Esophagus mucosa (tissue), 1 donor: ENCODE measurements around the gene MEST. TPM values are rescaled to one million over a fixed set of nuclear protein-coding genes. Genes with fewer than 3 reads are reported as not detected.
"Not testable (repeated sequence)": the region's sequence is repeated elsewhere in the genome, so short reads cannot be mapped to it uniquely, and the experiment has no call there.

Experiments used
- ATAC-seq: fragments of 200-7000 bp; cut with Tn5 transposase; one replicate; pipeline ENCODE4 v1.9.1; 2020
- total RNA-seq: library from RNA; stranded (reverse); gene quantifications from one replicate; pipeline ENCODE4 v1.2.4, GENCODE V29; 2023
- donor health status: DM: yes; HTN: yes; CAD: no.

MEST gene
- total RNA-seq, 1 donor from 2014 or later = 9.5 TPM

DNA sequence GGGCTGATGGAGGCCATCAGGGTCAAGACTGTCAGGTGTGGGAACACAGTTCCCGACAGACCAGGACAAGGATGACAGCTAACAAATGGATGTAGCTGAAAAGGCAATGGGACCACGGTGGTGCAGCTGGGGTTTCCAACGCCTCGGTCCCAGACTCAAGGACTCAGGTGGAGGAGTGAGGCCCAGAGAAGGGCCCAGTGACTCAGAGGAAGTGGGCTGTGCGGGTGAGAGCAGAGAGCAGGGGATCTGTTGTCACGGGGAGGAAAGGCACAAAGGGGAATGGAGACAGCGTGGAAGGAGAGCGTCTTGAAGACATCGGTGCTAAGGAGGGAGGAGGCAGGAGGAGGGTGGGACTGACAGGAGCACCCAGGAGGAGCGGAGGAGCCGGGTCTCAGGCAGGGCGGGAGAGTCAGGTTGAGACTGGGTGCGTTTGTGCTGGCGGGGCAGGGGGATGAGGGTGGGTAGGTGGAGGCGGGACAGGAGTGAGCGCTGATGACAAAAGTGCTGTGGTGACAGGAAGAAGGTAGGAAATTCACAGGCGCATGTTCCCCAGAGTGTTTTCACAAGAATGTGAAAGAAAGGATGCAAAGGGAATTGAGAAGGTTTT is 31.7 kb downstream of the MEST start:
- not testable (repeated sequence) for ATAC-seq

DNA sequence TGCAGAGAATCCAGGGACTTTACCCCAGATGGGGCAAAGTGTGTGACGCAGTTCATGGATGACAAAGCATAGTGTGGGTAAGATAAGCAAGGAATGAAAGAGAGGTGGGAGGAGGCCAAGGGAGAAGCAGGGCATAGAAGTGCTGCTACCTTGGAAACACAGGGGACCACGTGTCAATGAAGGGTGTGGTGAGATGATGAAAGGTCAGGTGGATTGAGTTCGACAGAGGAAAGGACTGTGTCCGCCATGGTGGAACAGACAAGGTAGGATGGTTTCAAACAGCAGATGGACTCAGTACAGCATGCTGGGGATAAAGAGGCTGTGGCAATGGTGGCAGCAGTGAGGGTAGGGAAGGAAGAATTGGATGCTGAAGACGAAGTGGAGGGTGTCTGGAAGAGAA is 32.7 kb downstream of the MEST start:
- ATAC-seq = no peak

DNA sequence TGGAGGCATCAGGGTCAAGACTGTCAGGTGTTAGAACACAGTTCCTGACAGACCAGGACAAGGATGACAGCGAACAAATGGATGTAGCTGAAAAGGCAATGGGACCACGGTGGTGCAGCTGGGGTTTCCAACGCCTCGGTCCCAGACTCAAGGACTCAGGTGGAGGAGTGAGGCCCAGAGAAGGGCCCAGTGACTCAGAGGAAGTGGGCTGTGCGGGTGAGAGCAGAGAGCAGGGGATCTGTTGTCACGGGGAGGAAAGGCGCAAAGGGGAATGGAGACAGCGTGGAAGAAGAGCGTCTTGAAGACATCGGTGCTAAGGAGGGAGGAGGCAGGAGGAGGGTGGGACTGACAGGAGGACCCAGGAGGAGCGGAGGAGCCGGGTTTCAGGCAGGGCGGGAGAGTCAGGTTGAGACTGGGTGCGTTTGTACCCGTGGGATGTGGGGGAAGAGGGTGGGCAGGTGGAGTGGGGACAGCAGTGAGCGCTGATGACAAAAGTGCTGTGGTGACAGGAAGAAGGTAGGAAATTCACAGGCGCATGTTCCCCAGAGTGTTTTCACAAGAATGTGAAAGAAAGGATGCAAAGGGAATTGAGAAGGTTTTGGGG is 36.0 kb downstream of the MEST start:
- ATAC-seq = not testable (repeated sequence)

- ATAC-seq = no peak
Measured at GRCh38 chr7:130529417-130529816, 37.5 kb downstream of the MEST start.

- not testable (repeated sequence) for ATAC-seq
Measured at GRCh38 chr7:130537894-130538293, 46.0 kb downstream of the MEST start.

DNA sequence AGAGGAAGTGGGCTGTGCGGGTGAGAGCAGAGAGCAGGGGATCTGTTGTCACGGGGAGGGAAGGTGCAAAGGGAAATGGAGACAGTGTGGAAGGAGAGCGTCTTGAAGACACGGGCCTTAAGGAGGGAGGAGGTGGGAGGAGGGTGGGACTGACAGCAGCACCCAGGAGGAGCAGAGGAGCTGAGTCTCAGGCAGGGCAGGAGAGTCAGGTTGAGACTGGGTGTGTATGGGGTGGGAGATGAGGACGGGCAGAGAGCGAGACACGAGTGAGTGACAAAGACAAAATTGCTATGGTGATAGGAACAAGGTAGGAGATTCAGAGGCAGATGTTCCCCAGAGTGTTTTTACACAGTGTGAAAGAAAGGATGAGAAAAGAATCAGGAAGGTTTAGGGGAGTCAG is 49.4 kb downstream of the MEST start:
- ATAC-seq = not testable (repeated sequence)

GRCh38 chr7:130542297-130542696 is 50.4 kb downstream of the MEST start:
- not testable (repeated sequence) for ATAC-seq

DNA sequence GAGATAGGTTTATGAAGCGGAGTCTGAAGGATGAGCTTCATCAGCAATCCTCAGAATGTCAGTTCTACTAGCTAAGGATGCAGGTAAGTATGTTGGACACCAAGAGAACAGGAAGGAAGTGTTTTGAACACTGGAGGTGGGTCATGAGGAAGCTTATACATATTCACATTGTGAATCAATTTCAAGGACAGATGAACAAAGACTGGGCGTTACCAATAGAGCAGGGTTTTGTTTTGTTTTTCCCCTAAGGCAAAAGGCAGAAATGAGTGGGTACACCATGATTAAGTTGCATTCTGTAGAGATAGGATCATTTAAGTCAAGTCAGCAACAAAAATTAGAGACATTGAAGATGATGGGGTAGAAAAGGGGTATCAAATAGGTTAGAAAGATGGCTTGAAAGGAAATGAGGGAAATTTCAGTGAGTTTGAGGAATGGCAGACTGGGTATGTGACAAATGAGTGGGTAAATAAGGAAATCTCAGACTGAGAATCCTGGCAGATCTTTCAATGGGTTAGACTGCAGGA is 51.7 kb downstream of the MEST start:
- peak; percentile 38 for ATAC-seq

- no peak for ATAC-seq
Measured at GRCh38 chr7:130544356-130544755, 52.5 kb downstream of the MEST start.

GRCh38 chr7:130553398-130554029 is 61.6 kb downstream of the MEST start:
- no peak for ATAC-seq

DNA sequence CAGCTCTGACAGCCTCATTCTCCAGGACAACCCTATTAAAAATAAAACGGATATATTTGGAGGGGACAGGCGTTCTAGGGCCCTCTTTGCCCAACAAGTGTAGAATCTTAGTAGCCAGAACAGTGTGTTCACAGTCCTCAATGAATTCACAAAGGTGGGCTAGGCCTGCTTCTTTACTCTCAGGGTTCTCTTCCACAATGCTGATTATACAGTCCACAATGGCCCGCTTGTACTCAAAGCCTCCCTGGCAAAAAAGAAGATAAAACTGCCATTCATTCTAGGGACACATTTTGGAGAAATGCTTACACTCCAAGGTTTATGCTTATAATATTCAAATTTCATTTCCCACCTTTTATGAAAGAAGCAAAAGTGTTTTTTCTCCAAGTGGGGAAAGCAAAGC is 62.6 kb downstream of the MEST start:
- no peak for ATAC-seq

Other genes with a start within 250 kb of the MEST start
- gene CPA2, start 225.2 kb upstream of the MEST start, total RNA-seq = not detected
- gene CPA4, start 198.9 kb upstream of the MEST start, total RNA-seq = 9.4 TPM
- gene CPA5, start 147.3 kb upstream of the MEST start, total RNA-seq = not detected
- gene CPA1, start 111.6 kb upstream of the MEST start, total RNA-seq = not detected
- gene CEP41, start 51.1 kb upstream of the MEST start, total RNA-seq = 4.8 TPM
- 22.1 TPM for gene COPG2, start 176.7 kb downstream of the MEST start, total RNA-seq
- not detected for gene TSGA13, start 194.5 kb downstream of the MEST start, total RNA-seq
- not detected for gene KLF14, start 242.1 kb downstream of the MEST start, total RNA-seq